ENCODE measurements around the gene THSD7A.

Gene THSD7A

DNA sequence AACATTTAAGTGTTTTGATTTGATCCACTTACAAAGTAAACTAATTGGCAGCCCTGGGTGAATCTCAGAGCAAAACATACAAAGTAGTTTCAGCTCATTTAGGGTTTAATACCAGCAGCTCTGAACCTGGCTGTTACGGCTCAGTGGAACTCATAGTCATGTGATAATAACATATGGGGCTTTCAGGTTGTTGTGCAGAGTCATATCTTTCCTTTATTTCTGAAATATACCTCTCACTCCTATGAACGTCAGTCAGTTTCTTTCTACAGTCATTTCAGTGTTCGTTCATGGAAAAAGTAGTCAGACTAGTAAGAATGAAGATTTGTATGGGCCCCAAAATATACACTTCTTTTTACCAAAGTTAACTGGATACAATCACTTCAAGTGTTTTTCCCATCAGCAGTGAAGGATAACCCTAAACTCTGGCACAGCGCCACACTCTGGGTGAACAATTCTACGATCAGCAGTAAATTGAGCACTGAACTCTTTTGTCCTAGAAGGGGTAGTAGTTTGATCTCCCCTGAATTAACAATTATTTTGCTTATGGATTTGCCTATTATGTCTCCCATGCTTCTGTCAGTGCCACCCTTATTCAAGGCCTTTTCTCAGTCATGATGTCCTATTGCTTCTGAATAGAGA, 218.6 kb downstream of the THSD7A start:
- ChIA-PET CTCF (no interaction called here), POLR2A (no interaction called here)
- H3K4me3 ChIP-seq (ENCODE audit: low read depth, low read length): no peak overlapping the region
- DNase-seq (ENCODE audit: low read depth, low spot score): no peak
- no peak for TF ChIP-seq CTCF (IDR thresholded peaks at IDR 0.05; ENCODE audit: insufficient read depth, low read length, missing control alignments)

DNA sequence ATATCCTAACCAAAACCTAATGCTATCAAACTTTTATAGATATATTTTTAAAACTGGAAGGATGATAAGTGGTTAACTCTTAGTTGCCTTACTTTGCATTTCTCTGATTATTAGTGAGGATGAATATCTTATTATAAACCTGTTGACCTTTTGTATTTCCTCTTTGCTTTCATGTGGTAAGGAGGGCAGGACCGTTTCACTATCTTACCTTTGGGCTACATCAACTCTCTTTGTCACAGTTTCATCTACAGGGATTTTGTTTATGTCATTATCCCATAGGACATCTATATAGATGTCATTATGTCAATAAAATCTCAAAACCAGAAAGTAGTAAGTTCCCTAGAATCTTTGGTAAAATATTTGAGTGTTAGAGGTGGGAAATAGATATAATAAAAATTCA, 219.3 kb downstream of the THSD7A start:
- TF ChIP-seq CTCF (IDR thresholded peaks at IDR 0.05; ENCODE audit: insufficient read depth, low read length, missing control alignments): no peak
- no peak overlapping the region for H3K4me3 ChIP-seq (ENCODE audit: low read depth, low read length)
- ChIA-PET POLR2A (no interaction called here), CTCF (no interaction called here)
- no peak for DNase-seq (ENCODE audit: low read depth, low spot score)

DNA sequence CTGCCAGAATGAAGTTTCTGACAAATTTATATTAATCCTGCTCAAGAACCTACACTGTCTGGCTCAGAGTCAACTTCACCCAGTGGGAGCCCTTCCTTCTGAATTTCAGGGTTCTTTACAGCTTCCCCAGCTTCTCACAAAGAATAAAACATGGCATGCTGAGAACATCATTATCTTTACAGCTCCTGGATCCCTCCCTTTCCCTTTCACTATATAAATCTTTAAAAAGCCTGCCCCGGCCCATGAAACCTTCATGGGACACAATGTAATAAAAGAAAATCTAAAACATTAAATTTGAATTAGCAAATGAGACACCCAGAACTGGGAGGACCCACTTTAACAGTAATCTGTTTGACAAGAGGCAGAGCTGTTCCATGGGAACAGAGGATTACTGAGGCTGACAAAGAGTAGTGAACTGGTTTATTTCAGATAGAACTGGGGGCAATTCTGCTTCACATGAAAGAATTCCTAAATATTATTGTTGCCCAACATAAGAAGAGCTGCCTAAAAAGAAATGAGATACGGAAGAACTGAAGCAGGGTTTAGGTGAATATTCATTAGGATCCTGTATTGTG, 222.8 kb downstream of the THSD7A start:
- no peak for TF ChIP-seq CTCF (IDR thresholded peaks at IDR 0.05; ENCODE audit: insufficient read depth, low read length, missing control alignments)
- POLR2A ChIA-PET: no interaction called here
- CTCF ChIA-PET: no interaction called here
- no peak overlapping the region for H3K4me3 ChIP-seq (ENCODE audit: low read depth, low read length)
- no peak for DNase-seq (ENCODE audit: low read depth, low spot score)

DNA sequence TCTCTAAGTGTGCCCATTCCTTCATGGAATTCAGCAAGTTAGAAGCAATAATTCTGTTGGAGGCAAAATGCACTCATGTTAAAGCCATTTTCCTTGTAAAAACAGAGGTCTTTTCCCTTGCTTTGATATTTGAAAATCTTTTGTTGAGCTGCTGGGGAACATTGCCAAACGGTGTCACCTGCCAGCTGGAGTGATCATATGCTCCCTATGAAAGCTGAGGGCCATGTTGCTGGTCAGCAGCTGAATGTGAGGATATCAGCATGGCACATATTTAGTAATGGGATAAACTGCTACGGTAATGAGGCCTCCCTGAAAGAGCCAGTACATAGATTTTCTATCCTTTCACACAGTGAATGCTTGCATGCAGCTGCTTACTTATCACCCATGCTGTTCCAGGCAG, 224.3 kb downstream of the THSD7A start:
- ChIA-PET POLR2A (no interaction called here), CTCF (no interaction called here)
- no peak for DNase-seq (ENCODE audit: low read depth, low spot score)
- TF ChIP-seq CTCF (IDR thresholded peaks at IDR 0.05; ENCODE audit: insufficient read depth, low read length, missing control alignments): no peak
- H3K4me3 ChIP-seq (ENCODE audit: low read depth, low read length): no peak overlapping the region

- H3K4me3 ChIP-seq (ENCODE audit: low read depth, low read length): no peak overlapping the region
- TF ChIP-seq CTCF (IDR thresholded peaks at IDR 0.05; ENCODE audit: insufficient read depth, low read length, missing control alignments): no peak
- ChIA-PET CTCF (no interaction called here), POLR2A (no interaction called here)
- DNase-seq (ENCODE audit: low read depth, low spot score): no peak
Measured at GRCh38 chr7:11605749-11606148, 226.2 kb downstream of the THSD7A start.

DNA sequence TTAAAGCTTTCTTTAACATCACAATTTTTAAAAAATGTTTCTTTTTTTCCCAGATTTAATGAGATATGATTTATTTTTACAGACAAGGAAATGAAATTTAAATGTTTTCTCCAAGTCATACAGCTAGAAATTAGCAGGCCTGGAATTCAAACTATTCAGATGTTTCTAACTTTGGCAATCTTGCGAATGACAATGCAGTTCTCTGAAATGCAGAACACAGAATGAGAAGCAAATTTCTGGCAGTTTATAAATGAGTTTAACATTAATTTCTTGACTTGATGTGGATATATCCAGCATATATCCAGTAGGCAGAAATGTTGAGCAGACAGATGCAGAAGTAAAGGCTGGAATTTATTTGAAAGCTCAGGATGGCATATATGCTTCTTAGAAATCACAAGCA, 227.5 kb downstream of the THSD7A start:
- no peak overlapping the region for H3K4me3 ChIP-seq (ENCODE audit: low read depth, low read length)
- no peak for TF ChIP-seq CTCF (IDR thresholded peaks at IDR 0.05; ENCODE audit: insufficient read depth, low read length, missing control alignments)
- CTCF ChIA-PET: no interaction called here
- no peak for DNase-seq (ENCODE audit: low read depth, low spot score)
- POLR2A ChIA-PET: no interaction called here
